Activated CD4-positive, alpha-beta T cell treated with anti-CD3 and anti-CD28 coated beads for 36 hours (primary cell): ENCODE measurements around the gene GP1BB. TPM values are rescaled to one million over a fixed set of nuclear protein-coding genes. Genes with fewer than 3 reads are reported as not detected.

Source experiments
- total RNA-seq, 2 experiments: library from RNA; stranded (reverse); gene quantifications; one replicate each; pipeline ENCODE4 v1.2.3, GENCODE V29; 2021

GP1BB gene
- total RNA-seq, 2 experiments from 2014 or later = not detected

Other genes starting within 250 kb of the GP1BB start
- 100 to 1,000 TPM in 1 of 2 experiments, 10 to 100 TPM in 1; 78.4 to 109 TPM for gene UFD1, start 244.3 kb upstream of the GP1BB start, total RNA-seq
- gene CDC45, start 243.6 kb upstream of the GP1BB start, total RNA-seq = 100 to 1,000 TPM; 103 to 111 TPM
- gene CLDN5, start 199.1 kb upstream of the GP1BB start, total RNA-seq = not detected
- gene SEPTIN5, start 9.0 kb upstream of the GP1BB start, total RNA-seq = 1 to 10 TPM in 1 of 2 experiments, under 1 TPM in 1; 0.94 to 1.5 TPM
- not detected for gene TBX1, start 37.2 kb downstream of the GP1BB start, total RNA-seq
- gene GNB1L, start 131.3 kb downstream of the GP1BB start, total RNA-seq = 10 to 100 TPM in 1 of 2 experiments, 1 to 10 TPM in 1; 7.6 to 12.4 TPM
- 10 to 100 TPM; 14.9 to 15.6 TPM for gene RTL10, start 131.3 kb downstream of the GP1BB start, total RNA-seq
- gene COMT, start 218.2 kb downstream of the GP1BB start, total RNA-seq = 10 to 100 TPM; 63.5 to 78.5 TPM
- gene TXNRD2, start 218.3 kb downstream of the GP1BB start, total RNA-seq = 10 to 100 TPM; 24.1 to 25.3 TPM